GM13976 (cell line): Measurements from ENCODE around the gene UBXN1.

ENCODE experiments used
- DNase-seq: peaks from one replicate; pipeline ENCODE4 v3.0.0; 2012; ENCODE audit warnings: low spot score
- in situ Hi-C: fragments of 300-500 bp; cut with MboI; formaldehyde crosslinking; loops from one replicate; pipeline ENCODE4 v1.12.0; 2022; ENCODE audit warnings: low sequenced_read_pairs, mixed read lengths, inconsistent platforms; ENCODE audit not compliant: unreplicated experiment
- TF ChIP-seq, protein P1 (sequence below): IDR thresholded peaks from 2 replicates; pipeline ENCODE4 v1.5.1; 2012; ENCODE audit warnings: borderline replicate concordance, mild to moderate bottlenecking; ENCODE audit not compliant: insufficient read depth; ENCODE audit errors: extremely low read depth, missing control alignments, control extremely low read depth

The UBXN1 gene, protein sequence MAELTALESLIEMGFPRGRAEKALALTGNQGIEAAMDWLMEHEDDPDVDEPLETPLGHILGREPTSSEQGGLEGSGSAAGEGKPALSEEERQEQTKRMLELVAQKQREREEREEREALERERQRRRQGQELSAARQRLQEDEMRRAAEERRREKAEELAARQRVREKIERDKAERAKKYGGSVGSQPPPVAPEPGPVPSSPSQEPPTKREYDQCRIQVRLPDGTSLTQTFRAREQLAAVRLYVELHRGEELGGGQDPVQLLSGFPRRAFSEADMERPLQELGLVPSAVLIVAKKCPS

DNA sequence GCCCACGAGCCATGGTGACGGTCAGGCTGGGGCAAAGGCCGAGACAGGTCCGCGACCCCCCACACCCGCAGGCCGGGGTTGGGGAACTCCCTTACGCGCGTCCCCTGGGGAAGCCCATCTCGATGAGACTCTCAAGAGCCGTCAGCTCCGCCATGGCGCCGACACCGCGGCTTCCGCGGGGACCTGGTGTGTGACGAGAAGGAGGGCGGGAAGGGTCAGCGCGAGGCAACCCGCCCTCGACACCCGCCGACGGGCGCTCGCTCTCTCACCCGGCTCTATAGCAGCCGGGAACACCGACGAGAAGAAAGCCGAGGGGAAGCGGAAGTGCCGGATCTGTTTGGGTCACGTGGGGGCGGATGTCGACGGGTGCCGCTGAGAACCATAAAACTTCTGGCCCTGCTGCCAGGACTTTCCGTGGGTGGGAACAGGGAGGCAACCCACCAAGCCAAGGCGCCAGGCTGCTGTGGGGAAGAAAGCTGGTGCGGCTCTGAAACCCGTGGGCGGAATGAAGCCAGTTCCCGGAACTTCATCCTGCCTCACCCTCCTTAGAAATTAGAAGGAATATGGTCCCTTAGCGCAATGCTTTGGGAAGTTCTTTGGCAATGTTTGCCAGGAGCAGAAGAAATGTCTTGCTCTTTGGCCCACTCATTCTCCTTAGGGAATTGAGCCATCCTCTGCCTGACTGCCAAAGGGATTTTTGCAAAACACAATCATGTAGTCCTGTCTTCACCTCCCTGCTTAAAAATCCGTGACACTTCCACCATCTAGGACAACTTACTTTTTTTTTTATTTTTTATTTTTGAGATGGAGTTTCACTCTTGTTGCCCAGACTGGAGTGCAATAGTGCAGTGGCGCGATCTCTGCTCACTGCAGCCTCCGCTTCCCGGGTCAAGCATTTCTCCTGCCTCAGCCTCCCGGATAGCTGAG is at the start of gene UBXN1:
Gene UBXN1, minus strand, starts transcription at position 304 of the 927 bp plus-strand sequence. Its CDS starts 150 bp downstream, at position 154.
- in situ Hi-C loops: no loop called here
- peak; percentile 94 for DNase-seq
- TF ChIP-seq, protein P1, sequence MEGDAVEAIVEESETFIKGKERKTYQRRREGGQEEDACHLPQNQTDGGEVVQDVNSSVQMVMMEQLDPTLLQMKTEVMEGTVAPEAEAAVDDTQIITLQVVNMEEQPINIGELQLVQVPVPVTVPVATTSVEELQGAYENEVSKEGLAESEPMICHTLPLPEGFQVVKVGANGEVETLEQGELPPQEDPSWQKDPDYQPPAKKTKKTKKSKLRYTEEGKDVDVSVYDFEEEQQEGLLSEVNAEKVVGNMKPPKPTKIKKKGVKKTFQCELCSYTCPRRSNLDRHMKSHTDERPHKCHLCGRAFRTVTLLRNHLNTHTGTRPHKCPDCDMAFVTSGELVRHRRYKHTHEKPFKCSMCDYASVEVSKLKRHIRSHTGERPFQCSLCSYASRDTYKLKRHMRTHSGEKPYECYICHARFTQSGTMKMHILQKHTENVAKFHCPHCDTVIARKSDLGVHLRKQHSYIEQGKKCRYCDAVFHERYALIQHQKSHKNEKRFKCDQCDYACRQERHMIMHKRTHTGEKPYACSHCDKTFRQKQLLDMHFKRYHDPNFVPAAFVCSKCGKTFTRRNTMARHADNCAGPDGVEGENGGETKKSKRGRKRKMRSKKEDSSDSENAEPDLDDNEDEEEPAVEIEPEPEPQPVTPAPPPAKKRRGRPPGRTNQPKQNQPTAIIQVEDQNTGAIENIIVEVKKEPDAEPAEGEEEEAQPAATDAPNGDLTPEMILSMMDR: no peak

DNA sequence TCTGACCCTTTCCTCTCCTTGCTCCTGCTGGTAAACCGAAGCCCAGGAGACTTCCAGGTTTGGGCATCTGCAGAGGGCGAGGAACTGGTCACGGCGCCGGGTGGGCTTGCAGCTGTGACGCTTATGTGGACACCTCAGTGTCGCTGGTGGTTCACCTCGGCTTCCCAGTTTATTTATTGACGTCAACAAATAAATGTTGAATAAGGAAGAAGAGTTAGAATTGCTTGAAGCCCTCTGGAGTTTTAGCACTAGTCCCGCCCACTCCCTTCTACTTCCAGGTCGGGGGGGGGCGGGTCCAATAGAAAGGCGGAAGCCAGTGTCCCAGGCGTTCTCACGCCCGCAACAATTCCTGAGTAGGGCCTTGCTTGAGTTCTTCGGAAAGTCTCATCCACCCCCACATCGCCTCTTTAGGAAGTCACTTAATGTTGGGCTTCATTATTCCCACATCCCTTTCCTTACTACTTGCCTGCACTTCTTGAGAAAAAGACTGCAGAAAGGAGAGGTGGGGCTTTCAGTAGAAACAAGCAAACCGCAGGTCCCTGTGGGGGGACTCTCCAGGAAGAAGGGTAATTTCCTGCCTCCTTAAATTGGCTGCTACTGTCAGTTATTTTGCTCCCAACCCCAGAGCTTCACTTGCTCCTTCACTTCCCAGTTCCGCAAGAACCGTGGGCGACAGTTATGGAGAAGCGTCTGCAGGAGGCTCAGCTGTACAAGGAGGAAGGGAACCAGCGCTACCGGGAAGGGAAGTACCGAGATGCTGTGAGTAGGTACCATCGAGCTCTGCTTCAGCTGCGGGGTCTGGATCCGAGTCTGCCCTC is 49.5 kb upstream of the UBXN1 start, which contains the start of gene TTC9C:
Gene TTC9C, plus strand, starts transcription at position 316 of the 818 bp plus-strand sequence. Its CDS starts 363 bp downstream, at position 679.
- in situ Hi-C loops: no loop called here
- TF ChIP-seq, protein P1: no peak
- peak; percentile 83 for DNase-seq

DNA sequence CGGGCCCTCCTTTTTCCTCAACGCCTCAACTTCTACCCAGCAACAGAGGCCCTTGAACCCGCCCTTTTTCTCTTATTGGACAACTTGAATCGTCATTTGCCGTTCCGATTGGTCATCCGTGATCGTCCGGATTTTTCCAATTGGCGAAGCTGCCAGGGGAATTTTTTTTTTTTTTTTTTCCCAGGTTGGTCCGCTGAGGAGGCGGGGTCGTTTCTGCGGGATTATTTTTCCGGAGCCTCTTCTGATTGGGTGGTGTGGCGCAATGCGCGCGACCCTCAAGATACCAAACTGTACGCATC is 48.9 kb upstream of the UBXN1 start:
- in situ Hi-C loops: no loop called here
- peak; percentile 87 for DNase-seq
- TF ChIP-seq, protein P1: no peak

DNA sequence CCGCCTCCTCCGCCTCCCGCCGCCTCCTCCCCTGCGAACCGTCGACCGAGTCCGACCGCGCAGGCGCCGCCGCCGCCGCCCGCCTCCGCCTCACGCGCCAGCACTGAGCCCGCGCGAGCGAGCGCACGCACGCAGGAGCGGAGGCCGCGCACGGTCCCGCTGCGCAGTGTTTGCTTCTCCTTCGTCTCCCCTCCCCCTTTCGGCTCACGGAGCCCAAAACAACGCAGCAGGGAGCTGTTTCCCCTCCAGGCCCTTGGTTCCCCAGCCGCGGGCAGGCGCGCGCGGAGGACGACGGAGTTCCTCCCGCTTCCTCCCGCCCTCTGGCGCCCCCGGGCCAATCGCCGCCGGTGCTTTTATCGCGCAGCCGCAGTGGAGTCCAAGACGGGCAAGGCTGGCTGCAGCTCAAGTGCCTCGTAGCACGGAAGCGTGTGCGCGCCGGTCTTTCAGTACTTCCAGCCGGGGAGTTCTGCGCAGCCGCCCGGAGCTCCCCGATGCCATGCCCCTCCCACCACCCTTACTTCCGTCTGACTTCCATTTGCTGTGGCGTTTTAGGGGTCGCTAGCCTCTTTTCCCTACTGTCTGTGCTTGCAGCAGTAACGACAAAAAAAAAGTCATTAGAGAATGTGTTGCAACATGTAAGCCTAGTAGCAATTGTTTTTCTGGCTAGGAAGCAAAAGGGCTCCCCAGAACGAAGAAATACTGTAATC is 48.4 kb upstream of the UBXN1 start, which contains the start of gene HNRNPUL2:
Gene HNRNPUL2, minus strand, starts transcription at position 293 of the 707 bp plus-strand sequence. CDS start 301 bp downstream, outside the sequence.
- peak; percentile 98 for DNase-seq
- TF ChIP-seq, protein P1: no peak
- in situ Hi-C loops: no loop called here

DNA sequence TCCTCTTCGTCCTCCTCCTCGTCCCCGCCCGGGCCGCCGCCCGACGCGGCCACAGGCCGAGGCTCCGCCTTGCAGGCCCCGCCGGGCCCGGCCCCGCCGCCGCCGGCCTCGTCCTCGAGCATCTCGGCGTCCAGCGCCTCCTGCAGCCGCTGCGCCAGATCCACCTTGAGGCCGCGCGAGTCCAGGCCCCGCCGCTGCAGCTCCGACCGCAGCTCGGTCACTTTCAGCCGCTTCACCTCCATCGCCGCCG is 48.0 kb upstream of the UBXN1 start:
- DNase-seq: no peak
- in situ Hi-C loops: no loop called here
- TF ChIP-seq, protein P1: no peak
